ENCODE results near the gene FGF7. TPM values are rescaled to one million over a fixed set of nuclear protein-coding genes. Genes with fewer than 3 reads are reported as not detected.
"Not testable (repeated sequence)": the region's sequence is repeated elsewhere in the genome, so short reads cannot be mapped to it uniquely, and the experiment has no call there.

The FGF7 gene
- total RNA-seq, 1 experiment from 2014 or later: not detected

GRCh38 chr15:49478982-49479381 is 55.9 kb downstream of the FGF7 start:
- in situ Hi-C loops (cut with HindIII; ENCODE audit: low sequenced_read_pairs); DNase-seq (ENCODE audit: low spot score): not testable (repeated sequence)

DNA sequence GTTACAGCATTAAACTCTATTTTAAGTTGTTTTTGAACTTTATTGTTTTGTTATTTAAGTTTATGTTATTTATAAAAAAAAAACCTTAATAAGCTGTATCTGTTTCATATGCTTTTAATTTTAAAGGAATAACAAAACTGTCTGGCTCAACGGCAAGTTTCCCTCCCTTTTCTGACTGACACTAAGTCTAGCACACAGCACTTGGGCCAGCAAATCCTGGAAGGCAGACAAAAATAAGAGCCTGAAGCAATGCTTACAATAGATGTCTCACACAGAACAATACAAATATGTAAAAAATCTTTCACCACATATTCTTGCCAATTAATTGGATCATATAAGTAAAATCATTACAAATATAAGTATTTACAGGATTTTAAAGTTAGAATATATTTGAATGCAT is 62.4 kb downstream of the FGF7 start:
- in situ Hi-C loops (cut with HindIII; ENCODE audit: low sequenced_read_pairs); DNase-seq (ENCODE audit: low spot score): not testable (repeated sequence)

- DNase-seq (ENCODE audit: low spot score): no peak
- in situ Hi-C loops (cut with HindIII; ENCODE audit: low sequenced_read_pairs): no loop called here
Measured at GRCh38 chr15:49490966-49491365, 67.9 kb downstream of the FGF7 start.

- in situ Hi-C loops (cut with HindIII; ENCODE audit: low sequenced_read_pairs): no loop called here
Measured at GRCh38 chr15:49492151-49492550, 69.1 kb downstream of the FGF7 start.

GRCh38 chr15:49492830-49493229 is 69.8 kb downstream of the FGF7 start:
- in situ Hi-C loops (cut with HindIII; ENCODE audit: low sequenced_read_pairs): no loop called here

More at GRCh38 chr15:49492151-49492550, 69.1 kb downstream of the FGF7 start:
- no peak for DNase-seq (ENCODE audit: low spot score)

DNA sequence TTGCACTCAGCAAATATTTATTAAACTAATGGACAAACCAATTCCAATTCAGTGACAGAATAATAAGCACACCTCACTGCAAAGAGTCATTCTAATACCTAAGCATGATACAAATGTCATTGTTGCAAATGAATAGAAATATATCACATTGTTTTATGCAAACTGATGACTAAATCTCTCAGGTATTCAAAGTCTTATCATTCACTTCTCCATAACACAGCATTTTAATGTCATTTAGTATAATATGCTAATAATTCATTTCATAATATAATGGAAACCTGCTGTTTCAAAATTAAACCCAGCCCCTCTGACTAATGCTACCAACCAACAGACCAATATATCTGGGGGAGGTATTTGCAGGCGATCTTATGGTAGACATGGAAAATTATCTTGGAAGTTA is 71.8 kb downstream of the FGF7 start:
- DNase-seq (ENCODE audit: low spot score): no peak
- in situ Hi-C loops (cut with HindIII; ENCODE audit: low sequenced_read_pairs): no loop called here

More at GRCh38 chr15:49492830-49493229, 69.8 kb downstream of the FGF7 start:
- DNase-seq (ENCODE audit: low spot score): no peak

GRCh38 chr15:49495993-49496753 is 73.1 kb downstream of the FGF7 start:
- in situ Hi-C loops (cut with HindIII; ENCODE audit: low sequenced_read_pairs): no loop called here
- DNase-seq (ENCODE audit: low spot score): no peak

GRCh38 chr15:49501586-49501985 is 78.5 kb downstream of the FGF7 start:
- in situ Hi-C loops (cut with HindIII; ENCODE audit: low sequenced_read_pairs): no loop called here
- no peak for DNase-seq (ENCODE audit: low spot score)

DNA sequence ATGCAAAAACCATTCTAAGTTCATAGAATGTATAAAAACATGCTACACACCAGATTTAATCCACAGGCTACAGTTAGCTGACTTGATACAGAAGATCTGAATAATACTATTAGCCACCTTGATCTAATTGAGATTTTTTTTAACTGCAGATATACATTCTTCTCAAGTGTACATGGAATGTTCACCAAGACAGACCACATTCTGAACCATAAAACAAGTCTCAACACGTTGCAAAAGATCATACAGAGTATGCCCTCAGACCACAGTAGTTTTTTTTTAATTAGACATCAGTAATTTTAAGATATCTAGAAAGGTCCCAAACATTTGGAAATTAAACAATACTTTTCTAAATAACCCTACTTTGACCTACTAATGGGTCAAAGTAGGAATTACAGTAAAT is 83.3 kb downstream of the FGF7 start:
- DNase-seq (ENCODE audit: low spot score): no peak
- in situ Hi-C loops (cut with HindIII; ENCODE audit: low sequenced_read_pairs): no loop called here

DNA sequence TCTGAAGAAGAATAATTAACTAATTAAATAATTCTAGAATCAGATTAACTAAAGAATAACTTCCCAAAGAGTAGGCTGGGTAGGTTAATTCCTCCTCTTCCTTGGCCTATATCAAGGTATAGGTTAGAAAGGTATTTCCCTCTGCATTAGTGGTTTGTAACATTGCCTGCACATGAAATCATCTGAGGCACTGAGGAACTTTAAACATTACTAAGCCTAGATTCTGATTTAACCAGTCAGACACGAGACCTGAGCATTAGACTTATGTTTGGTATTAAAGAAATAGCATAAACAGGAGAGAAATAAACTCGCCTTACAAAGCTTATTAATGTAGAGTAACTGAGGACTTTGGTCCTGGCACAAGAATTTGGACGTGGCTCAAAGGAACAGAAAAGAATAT is 84.2 kb downstream of the FGF7 start:
- DNase-seq (ENCODE audit: low spot score): no peak
- in situ Hi-C loops (cut with HindIII; ENCODE audit: low sequenced_read_pairs): no loop called here

GRCh38 chr15:49512739-49513138 is 89.7 kb downstream of the FGF7 start:
- in situ Hi-C loops (cut with HindIII; ENCODE audit: low sequenced_read_pairs); DNase-seq (ENCODE audit: low spot score): not testable (repeated sequence)

DNA sequence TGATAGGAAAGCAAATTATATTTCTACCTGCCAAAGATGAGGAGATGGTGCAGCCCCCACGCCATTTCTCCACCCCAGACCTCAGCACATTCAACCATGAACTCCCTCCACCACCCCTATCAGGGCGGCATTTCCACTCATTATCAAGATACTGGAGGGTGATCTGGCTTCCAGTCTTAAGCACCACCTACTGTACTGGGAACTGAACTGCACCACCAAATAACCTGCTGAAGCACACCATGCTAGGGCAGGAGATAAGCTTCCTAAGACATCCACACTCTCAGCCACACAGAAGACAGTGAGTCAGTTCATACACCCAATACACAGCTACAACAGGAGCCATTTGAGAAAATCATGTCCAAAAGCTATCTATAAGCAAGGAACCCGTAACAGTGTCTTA is 98.8 kb downstream of the FGF7 start:
- no peak for DNase-seq (ENCODE audit: low spot score)
- in situ Hi-C loops (cut with HindIII; ENCODE audit: low sequenced_read_pairs): no loop called here

DNA sequence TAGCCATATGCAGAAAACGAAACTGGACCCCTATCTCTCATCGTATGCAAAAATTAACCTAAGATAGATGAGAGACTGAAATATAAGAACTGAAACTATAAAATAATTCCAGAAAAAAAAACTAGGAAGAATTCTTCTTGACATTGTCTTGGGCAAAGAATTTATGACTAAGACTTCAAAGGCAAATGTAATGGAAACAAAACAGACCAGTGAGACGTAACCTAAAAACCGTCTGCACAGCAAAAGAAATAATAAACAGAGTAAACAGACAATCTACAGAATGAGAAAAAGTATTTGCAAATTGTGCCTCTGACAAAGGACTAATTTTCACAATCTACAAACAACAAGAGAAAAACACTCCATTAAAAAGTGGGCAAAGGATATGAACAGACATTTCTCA is 105.2 kb downstream of the FGF7 start:
- in situ Hi-C loops (cut with HindIII; ENCODE audit: low sequenced_read_pairs): no loop called here
- DNase-seq (ENCODE audit: low spot score): no peak

DNA sequence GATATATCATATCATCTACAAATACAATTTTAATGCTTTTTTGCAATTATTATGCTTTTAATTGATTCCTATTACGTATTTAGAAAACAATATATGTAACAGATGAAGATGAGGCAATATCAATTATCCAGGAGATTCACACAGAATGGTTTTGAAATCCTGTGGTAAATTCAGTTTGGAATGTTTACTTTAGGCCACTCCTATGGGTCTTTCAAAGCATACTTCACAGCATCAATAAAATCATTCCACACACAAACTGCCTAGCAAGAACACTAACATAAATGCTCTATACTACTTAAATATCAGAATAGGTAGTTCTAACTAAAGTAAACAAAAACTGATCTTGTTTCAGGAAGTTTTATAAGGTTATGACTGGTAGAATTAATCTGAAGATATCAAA is 107.0 kb downstream of the FGF7 start:
- no peak for DNase-seq (ENCODE audit: low spot score)
- in situ Hi-C loops (cut with HindIII; ENCODE audit: low sequenced_read_pairs): no loop called here

Other genes starting within 250 kb of the FGF7 start
- gene FAM227B, start 197.6 kb downstream of the FGF7 start, total RNA-seq (2014; rRNA removed; shearing (Covaris generic)): 0.12 and 8.2 TPM in 2 replicates
- 18.7 and 28.2 TPM in 2 replicates for gene DTWD1, start 197.8 kb downstream of the FGF7 start, total RNA-seq (2014; rRNA removed; shearing (Covaris generic))

All from G401 (cell line).